ENCODE results near the gene GPD2. TPM values are rescaled to one million over a fixed set of nuclear protein-coding genes. Genes with fewer than 3 reads are reported as not detected.

GPD2 gene
- total RNA-seq, 4 donors from 2014 or later = 67.3 to 160 (median 89.7) TPM

DNA sequence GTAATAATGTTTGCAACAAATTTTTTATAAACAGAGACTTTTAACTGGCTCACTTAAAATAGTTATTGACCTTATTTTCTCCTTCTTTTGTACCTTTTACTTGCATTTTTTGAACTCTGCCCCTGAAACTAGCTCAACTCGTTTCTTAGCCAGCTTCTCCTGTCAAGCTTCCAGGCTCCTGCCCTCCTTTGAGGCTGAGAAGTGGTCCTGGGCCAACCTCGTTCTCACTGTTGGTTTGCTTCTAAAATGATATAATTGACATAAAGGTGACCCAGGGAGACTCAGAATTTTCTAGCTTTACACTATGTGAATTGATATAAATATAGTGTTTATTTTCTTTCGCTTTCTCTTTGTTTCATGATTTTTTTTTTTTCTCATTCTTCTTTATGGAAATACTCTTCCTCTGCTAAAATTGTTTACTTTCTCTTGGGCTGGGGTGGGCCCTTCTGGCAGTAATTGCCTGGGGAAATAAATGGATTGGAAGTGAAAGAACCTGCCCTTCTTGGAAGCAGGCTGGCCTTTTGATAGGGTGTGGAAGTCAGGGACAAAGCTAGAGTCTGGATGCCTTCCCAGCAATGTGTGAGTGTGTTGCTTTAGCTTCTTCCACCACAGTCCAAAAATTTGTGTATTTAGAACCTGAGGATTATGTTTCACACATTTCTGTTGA is 30.7 kb downstream of the GPD2 start:
- TF ChIP-seq, protein P1, sequence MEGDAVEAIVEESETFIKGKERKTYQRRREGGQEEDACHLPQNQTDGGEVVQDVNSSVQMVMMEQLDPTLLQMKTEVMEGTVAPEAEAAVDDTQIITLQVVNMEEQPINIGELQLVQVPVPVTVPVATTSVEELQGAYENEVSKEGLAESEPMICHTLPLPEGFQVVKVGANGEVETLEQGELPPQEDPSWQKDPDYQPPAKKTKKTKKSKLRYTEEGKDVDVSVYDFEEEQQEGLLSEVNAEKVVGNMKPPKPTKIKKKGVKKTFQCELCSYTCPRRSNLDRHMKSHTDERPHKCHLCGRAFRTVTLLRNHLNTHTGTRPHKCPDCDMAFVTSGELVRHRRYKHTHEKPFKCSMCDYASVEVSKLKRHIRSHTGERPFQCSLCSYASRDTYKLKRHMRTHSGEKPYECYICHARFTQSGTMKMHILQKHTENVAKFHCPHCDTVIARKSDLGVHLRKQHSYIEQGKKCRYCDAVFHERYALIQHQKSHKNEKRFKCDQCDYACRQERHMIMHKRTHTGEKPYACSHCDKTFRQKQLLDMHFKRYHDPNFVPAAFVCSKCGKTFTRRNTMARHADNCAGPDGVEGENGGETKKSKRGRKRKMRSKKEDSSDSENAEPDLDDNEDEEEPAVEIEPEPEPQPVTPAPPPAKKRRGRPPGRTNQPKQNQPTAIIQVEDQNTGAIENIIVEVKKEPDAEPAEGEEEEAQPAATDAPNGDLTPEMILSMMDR (IDR thresholded peaks at IDR 0.05) = no peak
- no peak for TF ChIP-seq POLR2A (IDR thresholded peaks at IDR 0.05)
- Histone ChIP-seq H3K27ac (peak overlapping the region; percentile 59 to 83 (median 70)), H3K27me3 (no peaks in the 10 kb centered on the region), H3K4me3 (peak overlapping the region in 3 of 4 donors; percentile 24 to 45 (median 24)), H3K36me3 (no peaks in the 10 kb centered on the region), H3K9me3 (no peaks in the 10 kb centered on the region), H3K4me1 (peaks cover 26 to 97% (median 41%) of the 10 kb centered on the region in 3 donors)
- no peak for DNase-seq
- WGBS, 2 donors = 19 to 29% methylated on average over 3 of the region's 3 CpGs
- intact Hi-C loops (cut with DNase I) = no loop called here

DNA sequence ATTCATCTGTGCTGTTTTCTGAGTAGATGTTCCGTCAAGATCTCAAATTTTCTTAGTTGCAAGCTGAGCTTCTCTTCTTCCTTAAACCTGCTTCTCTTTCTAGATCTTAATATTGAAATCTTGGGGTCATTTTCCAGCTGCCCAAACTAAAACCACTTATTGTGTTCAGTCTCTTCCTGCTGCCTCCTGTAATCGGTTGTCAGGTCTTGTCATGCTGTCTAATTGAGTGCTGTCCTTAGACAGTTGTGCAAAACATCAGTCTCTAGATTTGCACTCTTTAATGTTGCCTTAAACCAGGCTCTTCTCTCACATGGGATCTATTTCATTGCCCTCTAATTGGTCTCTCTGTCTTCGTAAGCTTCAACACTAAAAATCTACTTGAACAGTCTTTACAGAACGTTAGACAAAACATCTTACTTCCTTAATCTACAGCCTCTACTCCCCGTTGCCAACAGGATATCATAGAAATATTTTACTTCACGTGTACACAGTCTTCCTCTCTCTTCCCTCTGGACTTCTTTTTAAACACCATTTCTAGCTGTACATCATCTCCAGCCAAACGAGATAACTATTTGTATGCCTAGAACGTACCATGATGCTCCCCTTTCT is 34.9 kb downstream of the GPD2 start:
- Histone ChIP-seq H3K9me3 (no peaks in the 10 kb centered on the region), H3K4me3 (no peak overlapping the region), H3K27ac (peak overlapping the region in 1 of 4 donors; percentile 1), H3K36me3 (no peaks in the 10 kb centered on the region), H3K4me1 (peaks cover 6 to 97% (median 35%) of the 10 kb centered on the region in 3 donors), H3K27me3 (no peaks in the 10 kb centered on the region)
- no peak for DNase-seq
- TF ChIP-seq, protein P1 (IDR thresholded peaks at IDR 0.05) = no peak
- no peak for TF ChIP-seq POLR2A (IDR thresholded peaks at IDR 0.05)
- WGBS, 2 donors = 41 to 45% methylated on average over 8 of the region's 8 CpGs
- intact Hi-C loops (cut with DNase I) = no loop called here

DNA sequence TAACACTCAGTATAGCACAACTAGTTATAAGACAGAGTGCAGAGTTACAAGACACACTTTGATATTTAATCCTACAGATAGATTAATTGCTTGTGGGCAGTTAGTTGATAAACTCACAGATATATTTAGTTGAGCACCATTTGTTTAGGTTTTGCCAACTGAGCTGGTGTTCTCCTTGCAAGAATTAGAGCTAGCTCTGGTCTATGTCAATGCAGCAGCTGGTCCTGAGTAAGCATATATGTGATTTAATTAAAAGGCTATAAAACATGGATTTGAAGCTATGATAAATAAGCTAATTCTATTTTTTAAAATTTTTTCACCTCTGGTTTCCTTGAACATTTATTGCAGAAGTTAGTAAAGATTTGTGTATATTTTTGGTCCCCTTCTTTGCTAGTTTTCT is 35.6 kb downstream of the GPD2 start:
- Histone ChIP-seq H3K4me3 (no peak overlapping the region), H3K4me1 (peaks cover 5 to 97% (median 35%) of the 10 kb centered on the region in 3 donors), H3K27me3 (no peaks in the 10 kb centered on the region), H3K36me3 (no peaks in the 10 kb centered on the region), H3K27ac (no peak overlapping the region), H3K9me3 (no peaks in the 10 kb centered on the region)
- no peak for DNase-seq
- TF ChIP-seq, protein P1 (IDR thresholded peaks at IDR 0.05) = no peak
- no peak for TF ChIP-seq POLR2A (IDR thresholded peaks at IDR 0.05)
- intact Hi-C loops (cut with DNase I) = no loop called here

DNA sequence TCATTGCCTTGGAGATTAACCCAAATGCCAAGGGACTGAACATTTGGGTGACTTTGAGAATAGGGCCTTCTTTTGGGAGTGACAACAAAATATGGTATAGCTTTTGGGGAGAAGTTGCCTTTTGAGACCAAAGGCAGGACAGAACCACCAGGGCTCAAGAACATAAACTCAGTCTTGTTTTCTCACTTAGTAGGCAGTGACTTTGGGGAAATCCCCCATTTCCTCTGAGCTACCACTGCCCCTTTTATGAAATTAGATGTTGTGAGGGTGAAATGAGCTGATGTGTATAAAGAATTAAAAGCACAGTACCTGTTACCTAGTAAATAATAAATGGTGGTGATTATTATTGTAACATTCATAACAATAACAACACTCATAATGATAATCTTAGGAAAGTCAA is 36.5 kb downstream of the GPD2 start:
- DNase-seq = no peak
- Histone ChIP-seq H3K27me3 (no peaks in the 10 kb centered on the region), H3K9me3 (no peaks in the 10 kb centered on the region), H3K36me3 (peaks cover 0 to 4% (median 0%) of the 10 kb centered on the region in 3 donors), H3K4me1 (peaks cover 3 to 97% (median 34%) of the 10 kb centered on the region in 3 donors), H3K4me3 (no peak overlapping the region), H3K27ac (peak overlapping the region in 2 of 4 donors; percentile 27 to 57)
- TF ChIP-seq POLR2A (IDR thresholded peaks at IDR 0.05) = no peak
- TF ChIP-seq, protein P1 (IDR thresholded peaks at IDR 0.05) = no peak
- intact Hi-C loops (cut with DNase I) = no loop called here

DNA sequence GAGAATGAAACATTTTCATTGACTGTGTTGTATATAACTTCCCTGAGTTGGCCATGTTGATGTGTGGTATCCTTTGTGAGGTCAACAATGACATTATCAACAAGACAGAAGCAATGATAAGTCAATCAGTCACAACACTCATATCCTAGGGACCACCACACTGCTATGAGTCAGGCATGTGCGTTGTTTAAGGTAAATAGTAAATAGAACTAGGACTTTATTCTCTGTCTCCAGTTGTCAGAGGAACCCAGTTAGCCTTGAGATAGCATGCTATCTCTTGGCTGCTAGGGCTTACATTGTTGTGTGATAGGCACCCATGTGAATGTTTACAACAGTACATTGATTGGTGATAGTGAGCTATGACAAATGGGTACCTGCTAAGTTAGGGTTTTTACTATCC is 37.3 kb downstream of the GPD2 start:
- Histone ChIP-seq H3K27me3 (no peaks in the 10 kb centered on the region), H3K9me3 (no peaks in the 10 kb centered on the region), H3K36me3 (peaks cover 0 to 5% (median 0%) of the 10 kb centered on the region in 3 donors), H3K27ac (peak overlapping the region; percentile 0 to 70 (median 62)), H3K4me3 (no peak overlapping the region), H3K4me1 (peaks cover 0 to 93% (median 27%) of the 10 kb centered on the region in 3 donors)
- intact Hi-C loops (cut with DNase I) = no loop called here
- WGBS, 2 donors = 71 to 85% methylated on average over 1 of the region's 1 CpG
- no peak for TF ChIP-seq POLR2A (IDR thresholded peaks at IDR 0.05)
- TF ChIP-seq, protein P1 (IDR thresholded peaks at IDR 0.05) = no peak
- DNase-seq = no peak

Measured in esophagus squamous epithelium (tissue), 5 donors.